ENCODE results near the gene BCR.

Gene BCR

DNA sequence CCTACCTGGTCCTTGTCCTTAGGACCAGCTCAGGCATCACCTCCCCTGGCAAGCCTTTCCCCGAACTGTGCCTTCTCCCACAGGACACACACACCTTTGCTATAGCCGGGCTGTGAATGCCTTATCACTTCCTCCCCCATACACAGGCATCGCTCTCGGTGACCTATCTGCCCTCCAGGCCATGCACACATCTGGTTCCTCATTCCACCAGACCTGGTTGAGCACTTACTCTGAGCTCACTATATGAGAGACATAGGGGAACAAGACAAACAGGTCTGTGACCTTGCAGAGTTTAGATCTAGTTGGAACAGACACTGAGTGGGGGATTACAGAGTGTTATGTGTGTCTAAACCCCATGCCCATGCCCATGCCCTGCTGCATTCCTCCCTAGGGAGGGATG lies 3.1 kb upstream of the BCR start:
- no peak for DNase-seq

DNA sequence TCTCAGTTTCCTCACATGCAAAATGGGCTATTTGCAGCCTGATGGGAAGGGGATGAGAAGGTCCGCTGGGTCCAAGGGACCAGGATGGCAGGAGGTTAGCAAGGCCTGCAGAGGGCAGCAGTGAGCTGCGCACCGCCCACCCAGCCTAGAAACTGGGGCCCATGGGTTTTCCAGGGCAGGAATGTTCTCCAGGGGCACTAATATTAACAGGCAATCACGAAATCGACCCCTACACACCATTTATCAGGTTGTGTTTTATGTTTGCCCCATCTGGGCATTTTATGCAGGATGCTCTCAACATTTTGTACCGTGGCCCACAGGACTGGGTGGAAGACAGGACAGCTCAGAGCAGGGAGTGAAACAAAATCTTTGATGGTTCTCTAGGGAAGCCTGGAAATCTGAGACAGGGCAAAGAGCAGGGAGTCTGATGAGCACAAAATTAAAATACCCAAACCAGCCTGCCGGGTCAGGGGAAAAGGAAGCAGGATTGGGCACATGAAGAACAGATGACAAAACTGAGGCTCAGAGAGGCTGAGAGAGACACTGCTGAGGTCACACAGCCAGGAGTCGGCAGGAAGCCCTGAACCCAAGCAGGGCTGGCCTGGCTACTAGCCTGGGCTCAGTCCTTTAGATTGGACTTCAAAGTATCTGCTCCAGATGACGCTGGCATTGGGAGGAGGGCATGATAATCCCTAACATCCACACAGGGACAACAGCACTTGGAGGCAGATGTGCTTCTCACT lies 1.6 kb upstream of the BCR start:
- peak; percentile 42 to 76 for DNase-seq

DNA sequence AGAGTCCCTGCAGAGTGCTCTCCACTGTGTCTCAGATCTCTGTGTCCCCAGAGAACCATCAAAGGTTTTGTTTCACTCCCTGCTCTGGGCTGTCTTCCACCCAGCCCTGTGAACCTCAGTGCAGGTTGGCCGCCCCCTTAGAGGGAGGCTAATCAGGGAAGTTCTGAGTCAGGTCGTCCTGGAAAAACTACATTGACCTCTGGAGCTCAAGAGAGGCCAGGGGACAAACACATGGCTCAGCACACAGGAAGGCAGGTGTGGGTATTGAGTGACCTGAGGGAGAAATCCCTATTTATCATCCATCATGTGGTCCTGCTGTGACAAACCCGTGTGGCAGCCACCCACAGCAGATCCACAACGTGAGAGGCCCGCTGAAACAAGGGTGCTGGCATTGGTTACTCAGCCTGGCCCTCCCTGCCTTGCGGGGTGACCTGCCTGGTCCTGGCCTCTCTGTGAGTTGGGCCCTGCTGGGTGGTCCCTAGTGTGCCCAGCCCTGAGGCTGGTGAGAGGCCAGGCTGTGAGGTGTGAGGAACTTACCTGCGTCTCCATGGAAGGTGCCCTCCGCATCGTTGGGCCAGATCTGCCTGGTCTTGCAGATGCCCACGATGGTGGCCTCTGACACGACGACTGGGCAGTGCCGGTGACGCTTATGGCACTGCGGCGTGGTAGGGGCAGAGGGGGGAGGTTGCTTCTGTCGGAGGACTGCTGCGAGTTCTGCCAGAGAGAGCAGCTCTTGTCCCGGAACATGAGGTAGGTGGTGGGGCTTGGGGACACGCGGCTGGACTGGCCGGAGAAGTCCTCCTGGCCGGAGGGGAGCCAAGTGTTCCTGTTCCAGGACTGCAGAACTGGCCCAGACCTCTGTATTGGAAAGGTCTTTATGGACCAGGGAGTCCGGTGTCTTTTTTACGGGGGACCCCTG lies 669 bp upstream of the BCR start:
- DNase-seq = no peak

DNA sequence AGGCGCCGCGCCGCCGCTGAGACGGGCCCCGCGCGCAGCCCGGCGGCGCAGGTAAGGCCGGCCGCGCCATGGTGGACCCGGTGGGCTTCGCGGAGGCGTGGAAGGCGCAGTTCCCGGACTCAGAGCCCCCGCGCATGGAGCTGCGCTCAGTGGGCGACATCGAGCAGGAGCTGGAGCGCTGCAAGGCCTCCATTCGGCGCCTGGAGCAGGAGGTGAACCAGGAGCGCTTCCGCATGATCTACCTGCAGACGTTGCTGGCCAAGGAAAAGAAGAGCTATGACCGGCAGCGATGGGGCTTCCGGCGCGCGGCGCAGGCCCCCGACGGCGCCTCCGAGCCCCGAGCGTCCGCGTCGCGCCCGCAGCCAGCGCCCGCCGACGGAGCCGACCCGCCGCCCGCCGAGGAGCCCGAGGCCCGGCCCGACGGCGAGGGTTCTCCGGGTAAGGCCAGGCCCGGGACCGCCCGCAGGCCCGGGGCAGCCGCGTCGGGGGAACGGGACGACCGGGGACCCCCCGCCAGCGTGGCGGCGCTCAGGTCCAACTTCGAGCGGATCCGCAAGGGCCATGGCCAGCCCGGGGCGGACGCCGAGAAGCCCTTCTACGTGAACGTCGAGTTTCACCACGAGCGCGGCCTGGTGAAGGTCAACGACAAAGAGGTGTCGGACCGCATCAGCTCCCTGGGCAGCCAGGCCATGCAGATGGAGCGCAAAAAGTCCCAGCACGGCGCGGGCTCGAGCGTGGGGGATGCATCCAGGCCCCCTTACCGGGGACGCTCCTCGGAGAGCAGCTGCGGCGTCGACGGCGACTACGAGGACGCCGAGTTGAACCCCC lies 798 bp downstream of the BCR start:
- DNase-seq = no peak

DNA sequence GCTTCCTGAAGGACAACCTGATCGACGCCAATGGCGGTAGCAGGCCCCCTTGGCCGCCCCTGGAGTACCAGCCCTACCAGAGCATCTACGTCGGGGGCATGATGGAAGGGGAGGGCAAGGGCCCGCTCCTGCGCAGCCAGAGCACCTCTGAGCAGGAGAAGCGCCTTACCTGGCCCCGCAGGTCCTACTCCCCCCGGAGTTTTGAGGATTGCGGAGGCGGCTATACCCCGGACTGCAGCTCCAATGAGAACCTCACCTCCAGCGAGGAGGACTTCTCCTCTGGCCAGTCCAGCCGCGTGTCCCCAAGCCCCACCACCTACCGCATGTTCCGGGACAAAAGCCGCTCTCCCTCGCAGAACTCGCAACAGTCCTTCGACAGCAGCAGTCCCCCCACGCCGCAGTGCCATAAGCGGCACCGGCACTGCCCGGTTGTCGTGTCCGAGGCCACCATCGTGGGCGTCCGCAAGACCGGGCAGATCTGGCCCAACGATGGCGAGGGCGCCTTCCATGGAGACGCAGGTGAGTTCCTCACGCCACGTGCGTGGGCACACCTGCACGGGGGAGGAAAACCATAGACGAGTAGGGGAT lies 1.5 kb downstream of the BCR start:
- DNase-seq = no peak

DNA sequence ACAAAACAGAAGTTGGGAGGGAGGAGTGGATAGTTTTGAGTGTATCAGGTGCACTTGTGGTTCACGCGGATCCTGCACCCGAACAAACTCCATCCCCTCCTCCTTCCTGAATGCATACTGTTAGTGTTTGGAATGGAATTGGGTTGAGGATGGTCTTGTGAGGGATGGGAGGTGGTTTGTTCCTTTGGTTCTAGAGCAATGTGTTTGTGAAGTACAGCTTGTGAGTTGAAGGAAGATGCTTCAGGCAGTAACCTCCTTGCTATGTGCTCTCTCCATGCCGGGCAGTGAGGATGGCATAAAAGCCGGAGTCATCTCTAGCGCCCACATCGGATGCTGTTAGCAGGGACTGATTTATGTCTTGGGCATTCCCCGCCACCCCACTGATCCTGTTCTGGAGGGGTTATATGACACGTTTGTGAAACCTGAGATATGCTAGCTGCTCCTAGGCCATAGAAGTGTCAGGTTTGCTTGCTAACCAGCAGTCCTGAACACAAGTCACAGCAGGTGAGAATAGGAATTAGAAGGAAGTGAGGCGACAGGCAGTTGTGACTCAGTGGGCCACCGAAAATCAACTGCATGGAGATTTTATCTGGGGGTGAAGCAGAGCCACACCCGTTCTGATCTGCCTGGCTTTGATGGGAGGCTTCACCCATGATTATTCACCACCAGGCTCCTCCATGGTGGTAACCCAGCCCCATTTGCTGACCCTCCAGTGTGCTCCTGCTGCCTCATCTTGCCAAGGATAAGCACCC lies 2.2 kb downstream of the BCR start:
- DNase-seq = no peak

DNA sequence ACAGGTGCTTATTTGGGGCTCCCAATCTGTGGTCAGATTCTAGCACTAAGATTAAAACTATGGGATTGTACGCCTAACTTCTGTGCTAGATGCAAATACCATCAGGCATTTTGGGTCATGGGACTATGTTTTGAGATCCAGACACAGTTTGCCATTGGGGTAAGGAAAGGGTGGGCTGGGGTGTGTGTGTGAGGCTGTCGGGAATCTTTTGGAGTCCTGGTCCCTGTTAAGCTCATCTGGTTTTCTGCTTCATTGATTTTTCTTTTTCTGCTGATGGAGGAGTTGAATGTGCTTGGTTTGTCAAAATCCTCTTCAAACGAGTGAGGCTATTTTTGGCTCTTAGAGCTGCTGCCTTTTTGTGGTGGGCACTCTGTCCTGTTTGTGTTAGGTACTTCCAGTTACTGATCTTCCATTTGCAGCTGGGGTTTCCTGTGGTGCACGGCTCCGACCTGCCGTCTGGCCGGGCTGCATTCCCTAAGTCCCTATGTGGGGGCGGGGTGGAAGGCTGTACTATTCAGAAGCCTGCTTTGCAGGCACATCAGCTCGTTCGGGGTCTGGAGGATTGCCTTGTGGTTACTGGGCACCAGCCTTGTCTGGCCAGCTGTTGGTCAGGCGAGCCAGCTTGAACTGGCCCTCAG lies 2.9 kb downstream of the BCR start:
- DNase-seq = peak in 1 of 2 experiments; percentile 62

DNA sequence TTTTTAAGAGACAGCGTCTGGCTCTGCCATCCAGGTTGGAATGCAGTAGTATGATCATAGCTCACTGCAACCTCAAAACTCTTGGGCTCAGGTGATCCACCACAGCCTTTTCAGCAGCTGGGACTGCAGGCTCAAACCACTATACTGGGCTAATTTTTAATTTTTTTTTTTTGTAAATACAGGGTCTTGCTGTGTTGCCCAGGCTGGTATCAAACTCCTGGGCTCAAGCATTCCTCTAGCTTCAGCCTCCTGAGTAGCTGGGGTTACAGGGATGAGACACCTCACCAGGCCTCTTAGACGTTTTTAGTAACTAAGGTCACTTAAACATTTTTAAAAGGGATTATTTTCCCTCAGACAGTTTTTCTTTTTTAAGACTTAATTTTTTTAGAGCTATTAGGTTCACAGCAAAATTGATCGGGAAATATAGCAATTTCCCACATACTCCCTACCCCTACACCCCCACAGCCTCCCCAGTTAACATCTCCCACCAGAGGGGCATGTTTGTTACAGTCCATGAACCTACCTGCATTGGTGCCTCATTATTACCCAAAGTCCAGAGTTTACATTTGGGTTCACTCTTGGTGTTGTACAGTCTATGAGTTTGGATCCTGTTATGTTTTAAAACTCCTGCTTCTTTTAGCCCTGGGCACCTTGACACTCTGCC lies 3.9 kb downstream of the BCR start:
- no peak for DNase-seq

DNA sequence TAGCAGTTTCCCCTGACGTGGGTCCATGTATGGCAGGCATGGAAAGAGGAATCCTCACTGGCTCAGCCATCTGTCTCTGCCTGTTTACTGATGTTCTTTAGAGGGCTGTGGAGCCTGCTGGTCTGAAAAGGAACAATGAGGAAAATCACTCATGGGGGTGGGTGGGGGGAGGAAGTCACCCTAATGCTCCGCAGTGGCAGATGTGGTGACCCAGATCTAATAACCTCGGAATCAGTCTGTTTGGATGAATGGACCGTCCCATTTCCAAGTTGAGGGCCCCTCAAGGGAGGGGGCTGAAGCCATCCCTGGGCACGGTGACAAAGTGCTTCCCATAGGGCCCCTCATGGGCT lies 4.4 kb downstream of the BCR start:
- DNase-seq = peak in 1 of 2 experiments; percentile 40

DNA sequence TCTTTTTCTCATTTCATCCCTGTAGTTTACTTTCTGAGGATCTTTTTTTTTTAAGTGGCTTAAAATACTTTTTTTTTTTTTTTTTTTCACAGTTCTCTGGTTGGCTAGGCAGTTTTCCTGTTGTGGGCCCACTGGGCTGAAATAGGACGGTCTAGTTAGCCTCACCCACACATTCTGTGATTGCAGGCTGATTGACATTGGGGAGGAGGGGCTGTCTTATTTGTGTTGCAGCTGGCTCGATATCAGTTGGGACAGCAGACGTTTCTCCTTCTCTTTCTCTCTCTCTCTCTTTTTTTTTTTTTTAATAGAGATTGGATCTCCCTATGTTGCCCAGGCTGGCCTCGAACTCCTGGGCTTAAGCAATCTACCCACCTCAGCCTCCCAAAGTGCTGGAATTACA lies 6.9 kb downstream of the BCR start:
- no peak for DNase-seq

DNA sequence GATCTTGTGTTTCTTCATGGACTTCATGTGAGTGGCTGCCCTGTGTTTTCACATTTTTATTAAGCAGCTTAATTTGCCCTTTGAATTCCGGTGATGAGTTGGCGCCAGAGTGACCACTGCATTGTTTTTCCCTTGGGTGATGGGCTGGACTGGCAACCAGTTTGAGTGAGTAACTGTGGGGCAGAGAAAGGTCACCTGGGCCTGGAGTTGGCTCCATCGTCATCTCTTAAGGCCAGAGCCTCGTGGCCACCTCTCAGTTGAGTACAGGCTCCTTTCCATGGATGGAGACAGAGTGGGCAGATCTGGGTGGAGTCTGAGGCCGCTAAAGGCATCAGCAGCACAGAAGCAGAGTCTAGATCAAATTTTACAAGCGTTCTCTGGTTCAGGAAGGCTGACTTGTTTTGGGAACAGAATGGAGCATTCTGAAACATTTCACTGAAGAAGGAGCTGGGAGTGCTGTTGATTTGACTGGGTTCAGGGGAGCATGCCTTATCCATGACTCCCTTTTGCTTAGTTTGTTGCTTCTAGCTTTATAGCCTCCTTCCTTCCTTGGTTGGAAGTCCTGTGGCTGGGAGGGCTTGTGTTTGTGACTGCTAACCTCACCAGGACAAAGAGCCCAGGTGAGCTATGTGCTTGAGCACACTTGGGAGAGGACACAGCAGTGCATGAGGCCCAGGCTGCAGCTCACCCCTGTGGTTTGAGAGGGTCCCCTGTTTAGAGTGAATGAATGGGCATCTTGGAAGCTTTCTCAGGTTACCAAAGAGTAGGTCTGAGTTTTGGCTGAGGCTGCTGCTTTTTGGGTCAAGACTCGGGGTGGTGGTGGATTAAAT lies 7.8 kb downstream of the BCR start:
- no peak for DNase-seq

DNA sequence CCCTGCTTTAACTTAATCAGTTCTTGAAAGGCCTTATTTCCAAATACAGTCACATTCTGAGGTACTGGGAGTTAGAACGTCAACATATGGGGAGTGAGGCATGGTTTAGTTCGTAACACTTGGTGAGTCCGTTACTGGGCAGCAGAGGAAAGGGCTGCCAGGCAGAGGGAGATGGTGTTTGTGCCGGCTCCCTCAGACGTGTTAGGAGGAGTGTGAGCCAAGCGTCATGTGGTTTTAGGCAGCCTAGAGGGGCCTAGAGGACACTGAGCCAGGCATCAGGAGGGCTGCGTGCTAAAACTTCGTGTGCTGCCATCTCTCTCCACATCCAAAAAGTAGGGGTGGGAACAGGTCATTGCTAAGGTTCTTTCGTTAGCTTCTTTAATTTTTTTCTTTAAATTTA lies 10.2 kb downstream of the BCR start:
- DNase-seq = no peak

DNA sequence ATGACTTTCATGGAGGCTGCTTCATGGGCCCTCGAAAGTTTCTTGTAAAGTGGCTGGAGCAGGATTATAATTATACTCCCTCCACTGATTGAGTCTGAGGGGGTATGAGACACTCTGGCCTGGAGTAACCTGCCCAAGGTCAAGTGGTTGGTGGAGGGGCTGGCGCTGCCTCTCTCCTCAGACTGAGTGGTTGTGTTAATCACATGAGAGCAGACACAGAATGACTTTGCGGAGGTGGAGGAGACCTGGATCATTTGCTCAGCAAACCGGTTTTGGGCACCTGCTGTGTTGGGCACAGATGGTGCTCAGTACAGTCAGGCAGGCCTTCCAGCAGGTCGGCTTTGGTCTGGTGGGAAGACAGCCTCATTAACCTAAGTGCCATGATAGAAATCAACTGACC lies 11.8 kb downstream of the BCR start:
- DNase-seq = peak in 1 of 2 experiments; percentile 61

DNA sequence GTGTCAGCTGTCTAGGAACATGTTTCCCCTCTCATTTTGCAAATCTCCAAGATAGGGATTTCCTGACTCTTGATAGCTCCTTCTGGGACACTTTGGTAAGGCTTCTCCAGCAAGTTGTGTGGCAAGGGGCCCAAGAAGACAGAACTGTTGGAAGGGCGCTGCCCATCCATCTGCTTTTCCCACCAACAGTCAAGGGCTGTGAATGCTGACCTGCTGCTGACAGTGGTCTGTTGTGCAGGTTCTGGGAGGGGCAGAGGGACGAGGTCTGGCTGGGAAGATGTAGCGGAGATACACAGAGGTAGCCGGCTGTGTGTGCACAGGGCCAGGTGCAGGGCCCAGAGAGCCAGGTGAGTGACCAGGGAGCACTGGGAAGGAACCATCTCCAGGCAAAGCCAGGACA lies 12.2 kb downstream of the BCR start:
- DNase-seq = peak in 1 of 2 experiments; percentile 61

DNA sequence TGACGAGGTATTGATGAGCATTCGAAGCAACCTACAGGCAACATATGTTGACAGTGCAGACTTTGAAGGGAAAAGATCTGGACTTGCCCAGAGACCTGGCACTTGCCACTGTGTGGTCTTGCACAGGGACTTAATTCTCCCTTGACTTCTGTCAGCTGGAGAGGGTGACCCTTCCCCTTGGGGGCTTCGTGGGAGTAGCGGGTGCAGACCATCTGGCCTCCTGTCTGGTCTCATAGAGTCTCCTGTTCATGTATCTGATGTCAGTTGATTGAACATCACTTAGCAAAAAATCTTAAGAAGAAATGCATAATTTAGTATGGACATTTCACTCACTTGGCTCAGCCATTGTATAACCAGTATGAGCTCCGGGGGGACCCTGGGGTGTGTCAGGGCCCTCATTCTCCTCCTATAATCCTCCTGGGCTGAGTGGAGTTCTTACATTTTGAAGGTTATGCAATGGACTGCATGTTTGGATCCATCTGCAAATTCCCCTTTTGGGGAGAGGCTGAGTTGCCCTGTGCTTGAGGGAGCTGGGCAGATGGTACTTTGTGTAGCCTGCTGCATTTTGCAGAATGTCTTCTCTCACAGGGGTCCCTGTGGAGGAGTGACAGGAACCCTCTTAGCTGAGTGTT lies 13.0 kb downstream of the BCR start:
- no peak for DNase-seq

DNA sequence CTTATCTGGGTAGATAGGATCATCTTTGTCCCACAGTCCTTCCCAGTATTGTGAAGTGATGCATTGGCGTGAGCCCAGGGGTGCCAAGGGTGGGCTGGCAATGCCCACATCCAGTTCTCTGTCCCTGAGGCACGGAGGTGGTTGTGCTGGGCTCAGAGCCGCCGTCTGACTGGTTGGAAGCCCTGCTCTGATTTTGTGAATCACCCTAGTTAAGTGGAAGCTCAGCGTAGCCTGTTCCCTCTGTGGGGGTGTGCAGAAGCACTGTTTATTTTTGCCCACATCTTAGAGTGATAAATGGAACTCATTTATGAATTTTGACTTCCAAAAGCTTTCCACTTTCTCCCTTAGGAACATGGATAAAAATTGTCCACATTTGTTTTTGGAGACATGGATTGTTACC lies 13.6 kb downstream of the BCR start:
- DNase-seq = no peak

DNA sequence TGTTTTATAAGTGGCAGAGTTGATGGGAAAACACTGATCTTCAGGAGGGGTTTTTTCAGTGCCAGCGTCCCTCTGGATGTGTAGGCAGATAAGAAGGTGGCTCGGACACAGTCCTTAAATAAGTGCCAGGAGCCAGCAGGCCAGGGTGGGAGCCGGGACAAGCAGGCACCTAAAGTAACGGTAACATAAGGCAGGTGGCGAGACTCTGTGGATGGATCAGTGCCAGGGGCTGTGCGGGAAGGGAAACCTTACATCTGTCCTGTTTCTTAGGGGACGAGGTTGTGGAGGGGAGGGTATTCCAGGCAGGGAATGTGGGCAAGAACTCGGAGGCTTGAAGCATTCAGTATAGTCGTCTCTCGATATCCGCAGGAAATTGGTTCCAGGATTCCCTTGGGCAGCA lies 15.9 kb downstream of the BCR start:
- no peak for DNase-seq

DNA sequence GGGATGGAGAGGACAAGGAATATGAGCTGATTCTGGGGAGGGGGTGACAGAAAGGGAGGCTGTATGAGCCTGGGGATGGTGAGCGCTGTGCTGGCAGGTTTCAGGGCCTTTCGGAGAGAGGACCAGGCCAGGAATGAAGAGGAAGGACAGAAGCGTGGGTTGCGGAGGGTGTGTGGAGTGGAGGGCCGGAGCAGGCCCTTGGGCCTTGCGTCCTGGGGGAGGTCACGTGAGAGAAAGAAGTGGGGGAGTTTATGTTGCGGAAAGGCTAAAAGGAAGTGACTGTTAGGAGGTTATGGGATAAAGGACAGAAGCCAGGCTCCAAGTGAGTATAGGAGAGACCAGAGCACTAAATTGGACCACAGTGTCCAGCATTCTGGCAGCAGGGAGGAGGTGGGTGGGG lies 17.5 kb downstream of the BCR start:
- DNase-seq = no peak

DNA sequence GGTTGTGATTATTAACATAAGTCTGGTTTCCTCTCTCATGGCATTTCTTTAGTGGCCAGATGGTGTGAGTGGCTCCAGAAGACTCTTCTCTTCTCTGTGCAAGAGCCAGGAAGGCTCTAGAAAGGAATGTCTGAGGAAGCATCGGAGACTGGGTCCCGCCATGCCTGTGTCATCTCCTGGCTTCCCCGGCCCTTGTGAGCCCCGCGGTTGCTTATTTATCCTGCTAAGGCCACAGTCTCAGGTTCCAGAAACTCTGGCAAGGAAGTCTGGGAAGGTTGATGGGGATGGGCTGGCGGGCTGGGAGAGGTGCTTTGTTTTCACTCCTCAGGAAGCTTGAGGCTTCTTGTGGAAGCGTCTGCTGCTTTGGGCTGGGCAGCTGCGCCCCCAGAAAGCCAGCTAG lies 18.9 kb downstream of the BCR start:
- peak in 1 of 2 experiments; percentile 51 for DNase-seq

DNA sequence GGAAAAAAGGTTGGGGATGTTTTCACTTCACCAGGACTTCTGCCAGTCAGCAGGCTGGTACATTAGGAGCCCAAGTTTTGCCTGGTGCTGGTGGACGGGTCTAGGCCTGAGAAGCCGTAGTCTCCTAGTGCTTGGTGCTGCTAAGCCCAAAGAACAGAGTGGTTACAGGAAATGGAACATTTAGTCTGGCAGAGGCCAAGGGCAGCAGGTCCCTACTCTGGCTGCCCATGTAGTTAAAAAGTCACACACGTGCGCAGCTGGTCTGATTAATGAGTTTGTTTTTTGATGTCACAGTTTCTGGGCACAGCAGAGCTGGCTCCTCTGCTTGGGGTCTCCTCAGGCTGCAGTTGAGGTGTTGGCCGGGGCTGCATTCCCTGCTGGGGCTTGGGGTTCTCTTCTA lies 20.6 kb downstream of the BCR start:
- DNase-seq = no peak
